SK-N-SH (cell line): ENCODE data around the gene LTB4R. TPM values are rescaled to one million over a fixed set of nuclear protein-coding genes. Genes with fewer than 3 reads are reported as not detected.

Experiments used
- CTCF ChIA-PET: fragments of 300-600, 350-600 bp; formaldehyde crosslinking; extraction: SDS; loops from one replicate; lab custom pipeline; 2021; lab: Yijun Ruan, JAX
- POLR2A ChIA-PET: fragments of 350-600 bp; sonication (Branson Sonifier 250); formaldehyde crosslinking; extraction: SDS; loops from one replicate; lab custom pipeline; 2020; ENCODE audit warnings: antibody characterized with exemption, inconsistent platforms; lab: Yijun Ruan, JAX
- DNase-seq: peaks from one replicate; pipeline ENCODE4 v3.0.0; 2012
- H2AFZ ChIP-seq: fragments of 200-600 bp; sonication (generic); 2 replicates; pipeline ENCODE4 v1.8.1; 2016; ENCODE audit warnings: antibody characterized with exemption, mild to moderate bottlenecking, low read depth
- H3F3A ChIP-seq: fragments of 200-600 bp; sonication (generic); replicated peaks from 2 replicates; pipeline ENCODE3; 2016; ENCODE audit warnings: antibody characterized with exemption, mild to moderate bottlenecking; ENCODE audit not compliant: insufficient read depth
- H3K27ac ChIP-seq, 2 experiments: fragments of 200-500 bp in 1 of 2; fragments of 200-600 bp in 1 of 2; sonication (Bioruptor generic) in 1 of 2; sonication (generic), shearing (Covaris generic) in 1 of 2; 2 replicates each; pipeline versions ENCODE4 v1.5.1 to v1.6.1; 2014 to 2016; ENCODE audit warnings: low read depth in 2 of 2, inconsistent platforms in 1 of 2, low read length in 1 of 2, mild to moderate bottlenecking in 1 of 2, mixed read lengths in 1 of 2
- H3K27me3 ChIP-seq: fragments of 200-600 bp; sonication (generic), shearing (Covaris generic); 2 replicates; pipeline ENCODE4 v1.6.1; 2016; ENCODE audit warnings: mixed run types; ENCODE audit not compliant: insufficient read depth
- H3K36me3 ChIP-seq, 2 experiments: fragments of 200-500 bp in 1 of 2; fragments of 200-600 bp in 1 of 2; sonication (Bioruptor generic) in 1 of 2; sonication (generic) in 1 of 2; replicated peaks in 1 of 2; 2 replicates each; pipeline versions ENCODE3 to v1.5.1; 2014 to 2016; ENCODE audit warnings: low read length in 1 of 2, mild to moderate bottlenecking in 1 of 2; ENCODE audit not compliant: insufficient read depth in 2 of 2, control insufficient read depth in 1 of 2
- H3K4me1 ChIP-seq, 2 experiments: fragments of 200-500 bp in 1 of 2; fragments of 200-600 bp in 1 of 2; sonication (Bioruptor generic) in 1 of 2; sonication (generic), shearing (Covaris generic) in 1 of 2; 2 replicates each; pipeline versions ENCODE4 v1.5.1 to v1.6.1; 2014 to 2016; ENCODE audit warnings: low read depth in 1 of 2, low read length in 1 of 2, mixed run types in 1 of 2; ENCODE audit not compliant: insufficient read depth in 2 of 2, control insufficient read depth in 1 of 2
- H3K4me2 ChIP-seq: fragments of 200-600 bp; sonication (generic), shearing (Covaris generic); 2 replicates; pipeline ENCODE4 v1.6.1; 2017; ENCODE audit warnings: mixed run types
- H3K4me3 ChIP-seq, 2 experiments: fragments of 200-500 bp in 1 of 2; fragments of 200-600 bp in 1 of 2; sonication (Bioruptor generic) in 1 of 2; sonication (generic), shearing (Covaris generic) in 1 of 2; 2 replicates each; pipeline versions ENCODE4 v1.5.1 to v1.8.1; 2014 to 2016; ENCODE audit warnings: low read depth in 2 of 2, inconsistent platforms in 1 of 2, low read length in 1 of 2, mild to moderate bottlenecking in 1 of 2, mixed read lengths in 1 of 2, moderate library complexity in 1 of 2
- H3K79me2 ChIP-seq: fragments of 200-600 bp; sonication (generic); 2 replicates; pipeline ENCODE4 v1.8.1; 2017; ENCODE audit warnings: mild to moderate bottlenecking; ENCODE audit not compliant: insufficient read depth
- H3K9ac ChIP-seq: fragments of 200-600 bp; sonication (generic); 2 replicates; pipeline ENCODE4 v1.6.1; 2017; ENCODE audit warnings: mixed run types
- H3K9me2 ChIP-seq: fragments of 200-600 bp; sonication (generic); 2 replicates; pipeline ENCODE4 v1.6.1; 2017; ENCODE audit warnings: mixed run types
- H3K9me3 ChIP-seq: fragments of 200-600 bp; sonication (generic); 2 replicates; pipeline ENCODE4 v1.6.1; 2017; ENCODE audit warnings: mixed run types, mild to moderate bottlenecking, moderate library complexity
- H4K20me1 ChIP-seq: fragments of 200-600 bp; sonication (generic); 2 replicates; pipeline ENCODE4 v1.6.1; 2017; ENCODE audit warnings: mild to moderate bottlenecking, mixed run types; ENCODE audit not compliant: insufficient read depth
- CTCF ChIP-seq: fragments of 200-600 bp; sonication (generic); IDR thresholded peaks from 2 replicates; pipeline ENCODE4 v1.6.1; 2017; ENCODE audit warnings: antibody characterized with exemption, mild to moderate bottlenecking, moderate library complexity
- ELF1 ChIP-seq: IDR thresholded peaks from 2 replicates; pipeline ENCODE4 v1.4.0; 2012
- EP300 ChIP-seq, 2 experiments: IDR thresholded peaks; 2 replicates each; pipeline versions ENCODE4 v1.4.0 to v1.6.1; 2012; ENCODE audit warnings: borderline replicate concordance in 1 of 2, low read depth in 1 of 2, low read length in 1 of 2
- EZH2phosphoT487 ChIP-seq: fragments of 200-600 bp; sonication (generic); IDR thresholded peaks from 2 replicates; pipeline ENCODE4 v1.6.1; 2017; ENCODE audit warnings: low read depth, mixed run types, mild to moderate bottlenecking, antibody characterized with exemption, moderate library complexity, borderline replicate concordance
- FOSL2 ChIP-seq: IDR thresholded peaks from 2 replicates; pipeline ENCODE4 v1.4.0; 2012; ENCODE audit warnings: low read depth, mild to moderate bottlenecking, moderate library complexity, borderline replicate concordance
- MAX ChIP-seq: IDR thresholded peaks from 2 replicates; pipeline ENCODE4 v1.4.0; 2012; ENCODE audit warnings: low read depth
- PBX3 ChIP-seq: IDR thresholded peaks from 2 replicates; pipeline ENCODE4; 2012
- REST ChIP-seq: IDR thresholded peaks from 2 replicates; pipeline ENCODE4 v1.6.1; 2012; ENCODE audit warnings: mild to moderate bottlenecking, low read depth, low read length, moderate library complexity
- RFX5 ChIP-seq: IDR thresholded peaks from 2 replicates; pipeline ENCODE4 v1.6.1; 2012; ENCODE audit warnings: mild to moderate bottlenecking, improper control_type of control experiment, low read length
- SMC3 ChIP-seq: IDR thresholded peaks from 2 replicates; pipeline ENCODE4 v1.6.1; 2012; ENCODE audit warnings: low read depth, low read length, improper control_type of control experiment
- TAF1 ChIP-seq: IDR thresholded peaks from 2 replicates; pipeline ENCODE4 v1.6.1; 2012; ENCODE audit warnings: low read depth, mild to moderate bottlenecking, low read length, moderate library complexity, borderline replicate concordance
- ZBTB33 ChIP-seq: IDR thresholded peaks from 2 replicates; pipeline ENCODE4 v1.4.0; 2012; ENCODE audit warnings: low read depth, borderline replicate concordance
- WGBS: methylation state at CpG from one replicate; pipeline ENCODE4 v1.1.6; 2017; ENCODE audit warnings: low lambda C conversion rate; 5-methylcytosine and 5-hydroxymethylcytosine counted together
- polyA plus RNA-seq, 3 experiments: library from polyadenylated mRNA; depleted of rRNA; stranded (reverse); fragments of >200 nt; gene quantifications; 2 replicates each; pipeline ENCODE4 v1.2.3, GENCODE V29; 2012

The LTB4R gene
- polyA plus RNA-seq, 1 of the 3 experiments (the other 2 are of a cell fraction): 11.9 TPM

- TF ChIP-seq MAX (no peak), EZH2phosphoT487 (no peak), EP300 (IDR thresholded peaks at IDR 0.05; ENCODE audit: borderline replicate concordance in 1 of 2, low read depth in 1 of 2, low read length in 1 of 2) (no peak), RFX5 (no peak), ELF1 (no peak), CTCF (no peak), SMC3 (no peak)
- H3K9me2 ChIP-seq: no peaks in the 10 kb centered on the region
- DNase-seq: no peak
- H3K79me2 ChIP-seq: no peaks in the 10 kb centered on the region
- ChIA-PET POLR2A (no interaction called here), CTCF (interaction anchor here (2.7 to 3.7 kb wide), 2 partner anchors 22 to 33 kb away, joined by 9 to 20 read pairs; partner anchors contain the start of gene TINF2)
- no peaks in the 10 kb centered on the region for H3F3A ChIP-seq
- 83% methylated on average over 2 of the region's 6 CpGs for whole genome bisulfite sequencing
- no peaks in the 10 kb centered on the region for H3K9me3 ChIP-seq
- peaks cover 0 to 29% of the 10 kb centered on the region in 2 experiments for H3K36me3 ChIP-seq
- H3K4me2 ChIP-seq: no peak overlapping the region
- H4K20me1 ChIP-seq: no peaks in the 10 kb centered on the region
- no peak overlapping the region for H3K9ac ChIP-seq
- no peak overlapping the region for H3K4me3 ChIP-seq
- no peak overlapping the region for H2AFZ ChIP-seq
- H3K4me1 ChIP-seq: no peaks in the 10 kb centered on the region
- H3K27ac ChIP-seq: no peak overlapping the region
- H3K27me3 ChIP-seq: no peaks in the 10 kb centered on the region
Measured at GRCh38 chr14:24264298-24264697, 47.0 kb upstream of the LTB4R start.

- no peak overlapping the region for H3K4me3 ChIP-seq
- H3K4me1 ChIP-seq: peaks cover 0 to 4% of the 10 kb centered on the region in 2 experiments; a peak in 1 of 4 replicates
- no peak overlapping the region for H3K9ac ChIP-seq
- H3K4me2 ChIP-seq: no peak overlapping the region
- no peak for DNase-seq
- H3K27me3 ChIP-seq: no peaks in the 10 kb centered on the region
- WGBS: 79% methylated on average over 17 of the region's 18 CpGs
- POLR2A ChIA-PET: no interaction called here
- H3K36me3 ChIP-seq: peaks cover 0 to 31% of the 10 kb centered on the region in 2 experiments
- no peaks in the 10 kb centered on the region for H3K9me3 ChIP-seq
- CTCF ChIA-PET: interaction anchor here (1.3 kb wide), 1 partner anchor 67 kb away, joined by 4 read pairs; no protein-coding TSS in a partner anchor
- no peaks in the 10 kb centered on the region for H3K79me2 ChIP-seq
- H3K27ac ChIP-seq: no peak overlapping the region
- no peaks in the 10 kb centered on the region for H3K9me2 ChIP-seq
- H4K20me1 ChIP-seq: no peaks in the 10 kb centered on the region
- no peak overlapping the region for H2AFZ ChIP-seq
- no peaks in the 10 kb centered on the region for H3F3A ChIP-seq
- TF ChIP-seq CTCF (no peak), PBX3 (no peak), REST (no peak), ZBTB33 (no peak), RFX5 (no peak), FOSL2 (no peak), SMC3 (no peak), TAF1 (no peak)
Measured at GRCh38 chr14:24266344-24267244, 44.7 kb upstream of the LTB4R start.
